Measurements from ENCODE around the gene PRPF19.

PRPF19 gene

GRCh38 chr11:60847281-60847680, 59.1 kb downstream of the PRPF19 start:
- no peak for DNase-seq

GRCh38 chr11:60845338-60845737, 61.0 kb downstream of the PRPF19 start:
- no peak for DNase-seq

- DNase-seq, result peak in 2 of 58 donors; percentile 7 to 26
These were observed 61.5 kb downstream of the PRPF19 start for GRCh38 chr11:60844870-60845221.

- DNase-seq, result peak in 1 of 58 donors; percentile 8
These were observed 62.1 kb downstream of the PRPF19 start for GRCh38 chr11:60844045-60844869.

DNA sequence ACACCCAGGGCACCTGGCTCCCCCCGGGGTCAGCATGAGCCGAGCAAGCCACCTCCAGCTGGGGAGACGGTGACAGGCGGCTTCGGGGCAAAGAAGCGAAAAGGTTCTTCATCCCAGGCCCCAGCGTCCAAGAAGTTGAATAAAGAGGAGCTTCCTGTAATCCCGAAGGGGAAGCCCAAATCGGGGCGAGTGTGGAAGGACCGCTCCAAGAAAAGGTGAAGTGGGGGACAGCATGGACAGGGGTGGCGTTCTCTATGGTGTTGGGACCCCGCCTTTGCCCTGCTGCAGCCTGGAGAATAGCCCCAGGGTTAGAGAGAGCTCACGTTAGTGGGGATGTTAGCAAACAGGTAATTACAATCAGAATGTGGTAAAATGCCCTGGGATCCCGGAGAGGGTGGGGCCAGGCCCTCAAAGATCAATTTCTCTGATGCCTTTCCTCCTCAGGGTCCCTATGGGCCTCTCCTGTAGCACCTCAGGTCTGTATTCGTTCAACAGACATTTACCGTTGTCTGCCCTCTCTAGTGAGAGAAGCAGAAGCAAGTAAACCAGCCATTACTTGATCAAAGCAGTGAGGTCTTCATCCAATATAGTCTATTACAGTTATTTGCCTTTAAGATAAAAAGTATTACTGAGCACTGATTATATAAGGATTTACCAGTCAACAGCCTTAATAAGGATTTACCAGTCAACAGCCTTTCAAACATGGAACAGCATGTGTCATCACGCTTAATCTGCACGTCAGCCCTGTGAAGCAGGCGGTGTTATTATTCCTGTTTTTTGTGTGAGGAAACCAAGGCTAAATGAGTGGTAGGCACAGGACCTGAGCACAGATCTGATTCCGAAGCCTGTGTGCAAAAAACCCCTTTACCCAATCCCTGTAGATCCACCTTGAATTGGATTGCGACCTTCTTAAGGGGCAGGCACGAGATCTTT, 63.5 kb downstream of the PRPF19 start:
- no peak for DNase-seq

DNA sequence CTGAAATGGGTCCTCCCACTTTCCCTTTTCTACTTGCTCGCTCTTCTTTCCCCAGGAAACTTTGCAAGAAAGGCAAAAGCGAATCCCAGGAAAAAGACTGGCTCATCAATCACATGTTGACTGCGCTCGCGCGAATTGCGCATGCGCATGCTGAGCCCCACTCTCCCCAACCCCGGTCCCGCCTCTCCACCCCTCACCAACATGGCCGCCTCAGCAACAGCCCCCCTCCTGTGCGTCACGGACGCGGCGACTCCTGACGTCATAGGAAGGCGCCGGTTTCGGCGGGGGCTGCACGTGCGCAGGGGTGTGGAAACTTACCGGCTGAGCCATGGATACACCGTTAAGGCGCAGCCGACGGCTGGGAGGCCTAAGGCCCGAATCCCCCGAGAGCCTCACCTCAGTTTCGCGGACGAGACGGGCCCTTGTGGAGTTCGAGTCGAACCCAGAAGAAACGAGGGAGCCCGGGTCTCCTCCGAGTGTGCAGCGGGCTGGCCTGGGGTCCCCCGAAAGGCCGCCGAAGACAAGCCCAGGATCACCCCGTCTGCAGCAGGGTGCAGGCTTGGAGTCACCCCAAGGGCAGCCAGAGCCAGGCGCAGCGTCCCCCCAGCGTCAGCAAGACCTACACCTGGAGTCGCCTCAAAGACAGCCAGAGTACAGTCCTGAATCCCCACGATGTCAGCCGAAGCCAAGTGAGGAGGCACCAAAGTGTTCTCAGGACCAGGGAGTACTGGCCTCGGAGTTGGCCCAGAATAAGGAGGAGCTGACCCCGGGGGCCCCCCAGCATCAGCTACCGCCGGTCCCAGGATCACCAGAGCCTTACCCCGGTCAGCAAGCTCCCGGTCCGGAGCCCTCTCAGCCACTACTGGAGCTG, 64.4 kb downstream of the PRPF19 start, which contains the start of gene CCDC86:
Gene CCDC86, plus strand, starts transcription at position 317 of the 871 bp plus-strand sequence. Its CDS starts 12 bp downstream, at position 329.
- DNase-seq, result peak; percentile 71 to 97 (median 92)

All from anterior cingulate cortex (tissue), 58 donors.